ENCODE measurements around the gene TOR3A.

GRCh38 chr1:179043266-179043665 lies 38.6 kb upstream of the TOR3A start:
- TF ChIP-seq FOXA1 (IDR thresholded peaks at IDR 0.05) (no peak), SP1 (IDR thresholded peaks at IDR 0.05) (no peak), FOXK2 (IDR thresholded peaks at IDR 0.05) (no peak), FOXM1 (IDR thresholded peaks at IDR 0.05; ENCODE audit: borderline replicate concordance) (no peak), NFRKB (IDR thresholded peaks at IDR 0.05) (no peak), LEF1 (IDR thresholded peaks at IDR 0.05; ENCODE audit: borderline replicate concordance) (no peak), BHLHE40 (IDR thresholded peaks at IDR 0.05; ENCODE audit: borderline replicate concordance) (no peak), TARDBP (IDR thresholded peaks at IDR 0.05) (no peak), SUZ12 (IDR thresholded peaks at IDR 0.05) (no peak), ELF4 (IDR thresholded peaks at IDR 0.05) (no peak)
- TF ChIP-seq, protein P1, sequence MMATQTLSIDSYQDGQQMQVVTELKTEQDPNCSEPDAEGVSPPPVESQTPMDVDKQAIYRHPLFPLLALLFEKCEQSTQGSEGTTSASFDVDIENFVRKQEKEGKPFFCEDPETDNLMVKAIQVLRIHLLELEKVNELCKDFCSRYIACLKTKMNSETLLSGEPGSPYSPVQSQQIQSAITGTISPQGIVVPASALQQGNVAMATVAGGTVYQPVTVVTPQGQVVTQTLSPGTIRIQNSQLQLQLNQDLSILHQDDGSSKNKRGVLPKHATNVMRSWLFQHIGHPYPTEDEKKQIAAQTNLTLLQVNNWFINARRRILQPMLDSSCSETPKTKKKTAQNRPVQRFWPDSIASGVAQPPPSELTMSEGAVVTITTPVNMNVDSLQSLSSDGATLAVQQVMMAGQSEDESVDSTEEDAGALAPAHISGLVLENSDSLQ (IDR thresholded peaks at IDR 0.05), result no peak
